Loucy (cell line): ENCODE measurements around the gene TRAF3.

Experiments used
- H2AFZ ChIP-seq: fragments of 200-600 bp; sonication (generic); 2 replicates; pipeline ENCODE4 v1.6.0; 2016; ENCODE audit warnings: antibody characterized with exemption, mild to moderate bottlenecking, low read length, moderate library complexity
- H3F3A ChIP-seq: fragments of 200-600 bp; 2 replicates; pipeline ENCODE4 v1.6.0; 2016; ENCODE audit warnings: antibody characterized with exemption, low read depth, mild to moderate bottlenecking
- H3K27me3 ChIP-seq: fragments of 200-600 bp; sonication (generic); 2 replicates; pipeline ENCODE4 v1.6.1; 2014; ENCODE audit warnings: low read length, mild to moderate bottlenecking; ENCODE audit not compliant: insufficient read depth, poor library complexity, severe bottlenecking
- H3K36me3 ChIP-seq: fragments of 200-600 bp; sonication (generic); 2 replicates; pipeline ENCODE4 v1.6.1; 2016; ENCODE audit warnings: low read length; ENCODE audit not compliant: insufficient read depth
- H3K4me1 ChIP-seq: fragments of 200-600 bp; sonication (generic); 2 replicates; pipeline ENCODE4 v1.5.1; 2014; ENCODE audit warnings: low read length, mild to moderate bottlenecking; ENCODE audit not compliant: insufficient read depth, poor library complexity, severe bottlenecking
- H3K4me2 ChIP-seq: fragments of 200-600 bp; sonication (generic); 2 replicates; pipeline ENCODE4 v1.6.0; 2014; ENCODE audit warnings: antibody characterized with exemption, low read length, low read depth, mild to moderate bottlenecking; ENCODE audit not compliant: poor library complexity, severe bottlenecking
- H3K4me3 ChIP-seq: fragments of 200-600 bp; sonication (generic); 2 replicates; pipeline ENCODE4 v1.5.1; 2014; ENCODE audit warnings: low read length, mild to moderate bottlenecking, mixed read lengths; ENCODE audit not compliant: poor library complexity, severe bottlenecking
- H3K79me2 ChIP-seq: fragments of 200-600 bp; sonication (generic); 2 replicates; pipeline ENCODE4 v1.6.1; 2014; ENCODE audit warnings: low read length; ENCODE audit not compliant: insufficient read depth
- H3K9ac ChIP-seq: fragments of 200-600 bp; sonication (generic); 2 replicates; pipeline ENCODE4 v1.6.0; 2014; ENCODE audit warnings: mild to moderate bottlenecking, low read depth, low read length, moderate library complexity; ENCODE audit not compliant: poor library complexity, severe bottlenecking
- H3K9me2 ChIP-seq: fragments of 200-600 bp; sonication (generic); replicated peaks from 2 replicates; pipeline ENCODE4 v1.6.1; 2016; ENCODE audit warnings: low read depth, low read length, mixed read lengths
- H3K9me3 ChIP-seq: fragments of 200-600 bp; sonication (generic); 2 replicates; pipeline ENCODE4 v1.6.1; 2014; ENCODE audit warnings: mild to moderate bottlenecking, antibody characterized with exemption, low read length, low read depth; ENCODE audit not compliant: insufficient read depth
- H4K20me1 ChIP-seq: fragments of 200-600 bp; sonication (generic); 2 replicates; pipeline ENCODE4 v1.6.0; 2014; ENCODE audit warnings: antibody characterized with exemption, low read length, mild to moderate bottlenecking; ENCODE audit not compliant: insufficient read depth, poor library complexity, severe bottlenecking
- CTCF ChIP-seq: fragments of 200-600 bp; sonication (generic); conservative IDR thresholded peaks from 2 replicates; pipeline ENCODE4 v1.5.1; 2014; ENCODE audit warnings: mild to moderate bottlenecking, antibody characterized with exemption, low read length
- EZH2phosphoT487 ChIP-seq: fragments of 200-600 bp; IDR thresholded peaks from 2 replicates; pipeline ENCODE4 v1.6.1; 2018; ENCODE audit warnings: antibody characterized with exemption, mild to moderate bottlenecking, moderate library complexity, borderline replicate concordance

Gene TRAF3

DNA sequence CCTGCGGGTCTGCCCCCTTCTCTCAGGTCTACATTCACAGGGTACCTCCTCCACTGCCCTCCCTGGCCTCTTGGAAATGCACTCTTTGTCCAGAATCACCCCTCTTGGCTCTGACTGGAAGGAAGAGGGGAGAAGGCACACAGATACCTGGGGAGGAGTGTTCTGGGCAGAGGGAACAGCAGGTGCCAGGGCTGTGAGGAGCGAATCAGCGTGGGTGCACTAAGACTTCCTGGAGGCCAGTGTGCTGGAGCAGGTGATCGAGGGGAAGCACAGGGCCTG, 8.3 kb upstream of the TRAF3 start:
- Histone ChIP-seq H3K4me1 (no peaks in the 10 kb centered on the region), H3K9me2 (no peaks in the 10 kb centered on the region), H3K36me3 (no peaks in the 10 kb centered on the region), H3K4me3 (no peak overlapping the region), H3K9me3 (no peaks in the 10 kb centered on the region), H4K20me1 (no peaks in the 10 kb centered on the region), H3K9ac (no peak overlapping the region), H3F3A (no peaks in the 10 kb centered on the region), H3K79me2 (no peaks in the 10 kb centered on the region), H2AFZ (no peak overlapping the region), H3K27me3 (no peaks in the 10 kb centered on the region), H3K4me2 (no peak overlapping the region)
- TF ChIP-seq CTCF (no peak), EZH2phosphoT487 (no peak)

- Histone ChIP-seq H4K20me1 (no peaks in the 10 kb centered on the region), H3K27me3 (no peaks in the 10 kb centered on the region), H3K36me3 (no peaks in the 10 kb centered on the region), H3K79me2 (no peaks in the 10 kb centered on the region), H3K9ac (no peak overlapping the region), H3K4me3 (no peak overlapping the region), H3K4me1 (peaks cover 6% of the 10 kb centered on the region), H3K9me3 (no peaks in the 10 kb centered on the region), H3F3A (no peaks in the 10 kb centered on the region), H3K4me2 (no peak overlapping the region), H2AFZ (no peak overlapping the region), H3K9me2 (no peaks in the 10 kb centered on the region)
- TF ChIP-seq EZH2phosphoT487 (no peak), CTCF (no peak)
Observed at GRCh38 chr14:102770147-102771123, 6.8 kb upstream of the TRAF3 start.

DNA sequence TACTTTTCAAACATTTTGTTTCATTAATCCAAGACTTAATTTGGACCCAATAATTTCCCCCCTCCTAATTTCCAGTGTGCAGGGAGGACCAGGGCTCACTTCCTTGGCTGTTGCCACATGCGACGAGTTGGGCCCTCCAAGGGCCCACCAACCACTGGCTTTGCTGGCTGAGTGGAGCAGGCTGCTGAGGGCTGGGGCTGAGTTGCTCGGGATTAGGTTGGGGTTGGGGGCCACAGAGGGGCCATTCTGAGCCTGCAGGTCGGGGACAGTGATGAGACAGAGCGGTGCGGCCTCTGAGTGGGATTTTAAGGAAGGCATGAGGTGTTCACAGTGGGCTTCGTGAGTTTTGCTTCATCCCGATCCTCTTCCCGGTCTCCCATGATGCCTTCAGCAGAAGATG, 6.1 kb upstream of the TRAF3 start:
- Histone ChIP-seq H3K9ac (no peak overlapping the region), H3K4me3 (no peak overlapping the region), H4K20me1 (no peaks in the 10 kb centered on the region), H3F3A (no peaks in the 10 kb centered on the region), H3K9me3 (no peaks in the 10 kb centered on the region), H3K27me3 (no peaks in the 10 kb centered on the region), H3K4me1 (peaks cover 6% of the 10 kb centered on the region), H3K79me2 (no peaks in the 10 kb centered on the region), H3K36me3 (no peaks in the 10 kb centered on the region), H3K4me2 (no peak overlapping the region), H3K9me2 (no peaks in the 10 kb centered on the region), H2AFZ (no peak overlapping the region)
- TF ChIP-seq CTCF (no peak), EZH2phosphoT487 (no peak)
